GM23338 (cell line): ENCODE data around the gene LMNTD2. TPM values are rescaled to one million over a fixed set of nuclear protein-coding genes. Genes with fewer than 3 reads are reported as not detected.

Source experiments
- ATAC-seq: fragments of 200-7000 bp; cut with Tn5 transposase; 3 replicates; pipeline ENCODE4 v1.9.1; 2020
- DNase-seq: peaks from one replicate; pipeline ENCODE4 v3.0.0-alpha.2; 2015; ENCODE audit warnings: low spot score
- H2AFZ ChIP-seq: fragments of 200-600 bp; sonication (generic); 2 replicates; pipeline ENCODE4 v1.8.0; 2016; ENCODE audit warnings: antibody characterized with exemption, mild to moderate bottlenecking, moderate library complexity
- H3F3A ChIP-seq: fragments of 200-600 bp; sonication (generic); replicated peaks from 2 replicates; pipeline ENCODE4 v1.8.0; 2017; ENCODE audit warnings: antibody characterized with exemption, mixed run types, low read depth
- H3K27ac ChIP-seq: fragments of 200-600 bp; sonication (generic); 2 replicates; pipeline ENCODE4 v1.6.1; 2016; ENCODE audit warnings: low read depth
- H3K27me3 ChIP-seq: fragments of 200-600 bp; sonication (generic); 2 replicates; pipeline ENCODE4 v1.8.0; 2016; ENCODE audit warnings: mild to moderate bottlenecking, mixed run types, moderate library complexity; ENCODE audit not compliant: insufficient read depth
- H3K36me3 ChIP-seq: fragments of 200-600 bp; sonication (generic); 2 replicates; pipeline ENCODE4 v1.8.0; 2016; ENCODE audit warnings: mild to moderate bottlenecking; ENCODE audit not compliant: insufficient read depth
- H3K4me1 ChIP-seq: fragments of 200-600 bp; sonication (generic); 2 replicates; pipeline ENCODE4 v1.8.0; 2016; ENCODE audit warnings: mild to moderate bottlenecking, moderate library complexity; ENCODE audit not compliant: insufficient read depth
- H3K4me2 ChIP-seq: fragments of 200-600 bp; sonication (generic); 2 replicates; pipeline ENCODE4 v1.7.1; 2017; ENCODE audit warnings: mixed run types
- H3K4me3 ChIP-seq: fragments of 200-600 bp; sonication (generic); 2 replicates; pipeline ENCODE4 v1.6.1; 2016; ENCODE audit warnings: mixed run types
- H3K79me2 ChIP-seq: fragments of 200-600 bp; sonication (generic); replicated peaks from 2 replicates; pipeline ENCODE4 v1.8.0; 2017; ENCODE audit warnings: mild to moderate bottlenecking; ENCODE audit not compliant: insufficient read depth
- H3K9me2 ChIP-seq: fragments of 200-600 bp; sonication (generic); 2 replicates; pipeline ENCODE4 v1.8.0; 2017; ENCODE audit not compliant: insufficient read depth
- H4K20me1 ChIP-seq: fragments of 200-600 bp; sonication (generic); replicated peaks from 2 replicates; pipeline ENCODE4 v1.8.0; 2017; ENCODE audit warnings: mild to moderate bottlenecking; ENCODE audit not compliant: insufficient read depth
- H3K27ac Mint-ChIP-seq: 2 replicates; pipeline ENCODE4 v1.8.0; 2020; ENCODE audit warnings: inconsistent platforms, mild to moderate bottlenecking, moderate library complexity, mixed read lengths
- H3K27me3 Mint-ChIP-seq: 3 replicates; pipeline ENCODE4 v1.8.0; 2022; ENCODE audit warnings: low read depth, mild to moderate bottlenecking, moderate library complexity, mixed read lengths, inconsistent platforms; ENCODE audit not compliant: insufficient read depth, poor library complexity
- H3K36me3 Mint-ChIP-seq: 3 replicates; pipeline ENCODE4 v1.8.0; 2021; ENCODE audit warnings: low read depth, mild to moderate bottlenecking, inconsistent platforms, moderate library complexity, mixed read lengths
- H3K4me1 Mint-ChIP-seq: 3 replicates; pipeline ENCODE4 v1.8.0; 2020; ENCODE audit warnings: mild to moderate bottlenecking, inconsistent platforms, mixed read lengths
- H3K4me3 Mint-ChIP-seq: 3 replicates; pipeline ENCODE4 v1.8.0; 2021; ENCODE audit warnings: moderate library complexity, mild to moderate bottlenecking, inconsistent platforms, mixed read lengths
- H3K9me3 Mint-ChIP-seq: 3 replicates; pipeline ENCODE4 v1.8.0; 2020; ENCODE audit warnings: moderate library complexity, mild to moderate bottlenecking, inconsistent platforms, mixed read lengths
- CREB1 ChIP-seq: fragments of 250-450 bp; sonication (Bioruptor Pico); IDR thresholded peaks from 2 replicates; pipeline ENCODE4 v1.5.0; 2020; ENCODE audit warnings: low read depth, mild to moderate bottlenecking, moderate library complexity
- CTCF ChIP-seq, 2 experiments: fragments of 200-600 bp in 1 of 2; sonication (generic) in 1 of 2; conservative IDR thresholded peaks; 2 replicates each; pipeline versions ENCODE4 v1.5.1 to v1.6.1; 2016 to 2017; ENCODE audit warnings: antibody characterized with exemption in 2 of 2, low read depth in 2 of 2, mild to moderate bottlenecking in 2 of 2, moderate library complexity in 1 of 2
- EZH2 ChIP-seq: fragments of 200-600 bp; sonication (generic); IDR thresholded peaks from one replicate; pipeline ENCODE4 v1.8.0; 2017; ENCODE audit warnings: antibody characterized with exemption, mild to moderate bottlenecking, low read depth; ENCODE audit not compliant: unreplicated experiment
- EZH2phosphoT487 ChIP-seq: fragments of 200-600 bp; sonication (generic); IDR thresholded peaks from one replicate; pipeline ENCODE4 v1.8.1; 2018; ENCODE audit warnings: antibody characterized with exemption; ENCODE audit not compliant: unreplicated experiment
- JUNB ChIP-seq: IDR thresholded peaks from one replicate; pipeline ENCODE4 v1.6.1; 2016; ENCODE audit warnings: antibody characterized with exemption; ENCODE audit not compliant: unreplicated experiment
- NANOG ChIP-seq: IDR thresholded peaks from 2 replicates; pipeline ENCODE4 v1.6.1; 2016; ENCODE audit warnings: antibody characterized with exemption, borderline replicate concordance
- POLR2AphosphoS5 ChIP-seq: IDR thresholded peaks from 2 replicates; pipeline ENCODE4 v1.6.1; 2016; ENCODE audit warnings: antibody characterized with exemption, low read depth
- STAT1 ChIP-seq: IDR thresholded peaks from one replicate; pipeline ENCODE4 v1.6.1; 2016; ENCODE audit warnings: antibody characterized with exemption; ENCODE audit not compliant: unreplicated experiment
- ZNF114 ChIP-seq: fragments of 250-450 bp; sonication (Bioruptor Pico); IDR thresholded peaks from 2 replicates; pipeline ENCODE4 v1.5.0; 2020; ENCODE audit warnings: mild to moderate bottlenecking, moderate library complexity
- ZNF331 ChIP-seq: fragments of 250-450 bp; sonication (Bioruptor Pico); IDR thresholded peaks from 2 replicates; pipeline ENCODE4 v1.5.0; 2020; ENCODE audit warnings: low read depth, mild to moderate bottlenecking, moderate library complexity
- polyA plus RNA-seq: library from polyadenylated mRNA; unstranded; fragments of >200 nt; fragmentation: Nextera tagmentation; extraction: Ambion mirVana; gene quantifications from 2 replicates; pipeline ENCODE4 v1.2.1, GENCODE V29; 2016
- total RNA-seq: library from RNA; depleted of rRNA; stranded (reverse); fragments of >200 nt; shearing (Covaris generic); gene quantifications from 2 replicates; pipeline ENCODE4 v1.2.3, GENCODE V29; 2014
- TF ChIP-seq, protein P1 (sequence below): IDR thresholded peaks from 2 replicates; pipeline ENCODE4 v1.6.1; 2016; ENCODE audit warnings: antibody characterized with exemption
- TF ChIP-seq, protein P2 (sequence below): IDR thresholded peaks from one replicate; pipeline ENCODE4 v1.6.1; 2018; ENCODE audit warnings: antibody characterized with exemption; ENCODE audit not compliant: unreplicated experiment
- TF ChIP-seq, protein P3 (sequence below): fragments of 250-450 bp; sonication (Bioruptor Pico); IDR thresholded peaks from 2 replicates; pipeline ENCODE4 v1.5.0; 2020; ENCODE audit warnings: mild to moderate bottlenecking, moderate library complexity

The LMNTD2 gene
- total and polyA plus RNA-seq, 2 experiments from 2014 or later, result 1.3 to 2.1 TPM

GRCh38 chr11:559712-560304 is 730 bp downstream of the LMNTD2 start:
- Histone ChIP-seq H2AFZ (no peak overlapping the region; the same call in 1 of the 2 replicates), H3K27ac (no peak overlapping the region), H3K4me1 (peaks cover 10% of the 10 kb centered on the region), H3K36me3 (no peaks in the 10 kb centered on the region), H3F3A (peaks cover 5% of the 10 kb centered on the region; the same call in 1 of the 2 replicates), H3K4me3 (peak overlapping the region; percentile 64), H3K9me2 (no peaks in the 10 kb centered on the region), H3K4me2 (peak overlapping the region; percentile 91), H3K79me2 (0 out of 2 replicates have a peak, but pooled peaks cover 7% of the 10 kb centered on the region), H4K20me1 (peaks cover 12% of the 10 kb centered on the region), H3K27me3 (peaks cover 28% of the 10 kb centered on the region)
- Mint-ChIP-seq H3K4me3 (peak overlapping the region; percentile 86), H3K27ac (peak overlapping the region; percentile 59; the same call in 1 of the 2 replicates), H3K27me3 (peaks cover 32% of the 10 kb centered on the region), H3K36me3 (no peaks in the 10 kb centered on the region; the same call in 2 of the 3 replicates), H3K9me3 (peaks cover 2% of the 10 kb centered on the region; the same call in 1 of the 3 replicates), H3K4me1 (peaks cover 11% of the 10 kb centered on the region)
- TF ChIP-seq, protein P1, sequence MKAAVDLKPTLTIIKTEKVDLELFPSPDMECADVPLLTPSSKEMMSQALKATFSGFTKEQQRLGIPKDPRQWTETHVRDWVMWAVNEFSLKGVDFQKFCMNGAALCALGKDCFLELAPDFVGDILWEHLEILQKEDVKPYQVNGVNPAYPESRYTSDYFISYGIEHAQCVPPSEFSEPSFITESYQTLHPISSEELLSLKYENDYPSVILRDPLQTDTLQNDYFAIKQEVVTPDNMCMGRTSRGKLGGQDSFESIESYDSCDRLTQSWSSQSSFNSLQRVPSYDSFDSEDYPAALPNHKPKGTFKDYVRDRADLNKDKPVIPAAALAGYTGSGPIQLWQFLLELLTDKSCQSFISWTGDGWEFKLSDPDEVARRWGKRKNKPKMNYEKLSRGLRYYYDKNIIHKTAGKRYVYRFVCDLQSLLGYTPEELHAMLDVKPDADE, result no peak
- TF ChIP-seq, protein P2, sequence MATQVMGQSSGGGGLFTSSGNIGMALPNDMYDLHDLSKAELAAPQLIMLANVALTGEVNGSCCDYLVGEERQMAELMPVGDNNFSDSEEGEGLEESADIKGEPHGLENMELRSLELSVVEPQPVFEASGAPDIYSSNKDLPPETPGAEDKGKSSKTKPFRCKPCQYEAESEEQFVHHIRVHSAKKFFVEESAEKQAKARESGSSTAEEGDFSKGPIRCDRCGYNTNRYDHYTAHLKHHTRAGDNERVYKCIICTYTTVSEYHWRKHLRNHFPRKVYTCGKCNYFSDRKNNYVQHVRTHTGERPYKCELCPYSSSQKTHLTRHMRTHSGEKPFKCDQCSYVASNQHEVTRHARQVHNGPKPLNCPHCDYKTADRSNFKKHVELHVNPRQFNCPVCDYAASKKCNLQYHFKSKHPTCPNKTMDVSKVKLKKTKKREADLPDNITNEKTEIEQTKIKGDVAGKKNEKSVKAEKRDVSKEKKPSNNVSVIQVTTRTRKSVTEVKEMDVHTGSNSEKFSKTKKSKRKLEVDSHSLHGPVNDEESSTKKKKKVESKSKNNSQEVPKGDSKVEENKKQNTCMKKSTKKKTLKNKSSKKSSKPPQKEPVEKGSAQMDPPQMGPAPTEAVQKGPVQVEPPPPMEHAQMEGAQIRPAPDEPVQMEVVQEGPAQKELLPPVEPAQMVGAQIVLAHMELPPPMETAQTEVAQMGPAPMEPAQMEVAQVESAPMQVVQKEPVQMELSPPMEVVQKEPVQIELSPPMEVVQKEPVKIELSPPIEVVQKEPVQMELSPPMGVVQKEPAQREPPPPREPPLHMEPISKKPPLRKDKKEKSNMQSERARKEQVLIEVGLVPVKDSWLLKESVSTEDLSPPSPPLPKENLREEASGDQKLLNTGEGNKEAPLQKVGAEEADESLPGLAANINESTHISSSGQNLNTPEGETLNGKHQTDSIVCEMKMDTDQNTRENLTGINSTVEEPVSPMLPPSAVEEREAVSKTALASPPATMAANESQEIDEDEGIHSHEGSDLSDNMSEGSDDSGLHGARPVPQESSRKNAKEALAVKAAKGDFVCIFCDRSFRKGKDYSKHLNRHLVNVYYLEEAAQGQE, result no peak
- TF ChIP-seq EZH2 (no peak), ZNF331 (CRISPR knock-in tag) (no peak), CTCF (conservative IDR thresholded peaks at IDR 0.05; ENCODE audit: low read depth in 2 of 2) (no peak), JUNB (no peak), STAT1 (no peak), EZH2phosphoT487 (no peak), NANOG (no peak), POLR2AphosphoS5 (no peak), ZNF114 (no peak), CREB1 (CRISPR knock-in tag) (no peak)
- TF ChIP-seq, protein P3, sequence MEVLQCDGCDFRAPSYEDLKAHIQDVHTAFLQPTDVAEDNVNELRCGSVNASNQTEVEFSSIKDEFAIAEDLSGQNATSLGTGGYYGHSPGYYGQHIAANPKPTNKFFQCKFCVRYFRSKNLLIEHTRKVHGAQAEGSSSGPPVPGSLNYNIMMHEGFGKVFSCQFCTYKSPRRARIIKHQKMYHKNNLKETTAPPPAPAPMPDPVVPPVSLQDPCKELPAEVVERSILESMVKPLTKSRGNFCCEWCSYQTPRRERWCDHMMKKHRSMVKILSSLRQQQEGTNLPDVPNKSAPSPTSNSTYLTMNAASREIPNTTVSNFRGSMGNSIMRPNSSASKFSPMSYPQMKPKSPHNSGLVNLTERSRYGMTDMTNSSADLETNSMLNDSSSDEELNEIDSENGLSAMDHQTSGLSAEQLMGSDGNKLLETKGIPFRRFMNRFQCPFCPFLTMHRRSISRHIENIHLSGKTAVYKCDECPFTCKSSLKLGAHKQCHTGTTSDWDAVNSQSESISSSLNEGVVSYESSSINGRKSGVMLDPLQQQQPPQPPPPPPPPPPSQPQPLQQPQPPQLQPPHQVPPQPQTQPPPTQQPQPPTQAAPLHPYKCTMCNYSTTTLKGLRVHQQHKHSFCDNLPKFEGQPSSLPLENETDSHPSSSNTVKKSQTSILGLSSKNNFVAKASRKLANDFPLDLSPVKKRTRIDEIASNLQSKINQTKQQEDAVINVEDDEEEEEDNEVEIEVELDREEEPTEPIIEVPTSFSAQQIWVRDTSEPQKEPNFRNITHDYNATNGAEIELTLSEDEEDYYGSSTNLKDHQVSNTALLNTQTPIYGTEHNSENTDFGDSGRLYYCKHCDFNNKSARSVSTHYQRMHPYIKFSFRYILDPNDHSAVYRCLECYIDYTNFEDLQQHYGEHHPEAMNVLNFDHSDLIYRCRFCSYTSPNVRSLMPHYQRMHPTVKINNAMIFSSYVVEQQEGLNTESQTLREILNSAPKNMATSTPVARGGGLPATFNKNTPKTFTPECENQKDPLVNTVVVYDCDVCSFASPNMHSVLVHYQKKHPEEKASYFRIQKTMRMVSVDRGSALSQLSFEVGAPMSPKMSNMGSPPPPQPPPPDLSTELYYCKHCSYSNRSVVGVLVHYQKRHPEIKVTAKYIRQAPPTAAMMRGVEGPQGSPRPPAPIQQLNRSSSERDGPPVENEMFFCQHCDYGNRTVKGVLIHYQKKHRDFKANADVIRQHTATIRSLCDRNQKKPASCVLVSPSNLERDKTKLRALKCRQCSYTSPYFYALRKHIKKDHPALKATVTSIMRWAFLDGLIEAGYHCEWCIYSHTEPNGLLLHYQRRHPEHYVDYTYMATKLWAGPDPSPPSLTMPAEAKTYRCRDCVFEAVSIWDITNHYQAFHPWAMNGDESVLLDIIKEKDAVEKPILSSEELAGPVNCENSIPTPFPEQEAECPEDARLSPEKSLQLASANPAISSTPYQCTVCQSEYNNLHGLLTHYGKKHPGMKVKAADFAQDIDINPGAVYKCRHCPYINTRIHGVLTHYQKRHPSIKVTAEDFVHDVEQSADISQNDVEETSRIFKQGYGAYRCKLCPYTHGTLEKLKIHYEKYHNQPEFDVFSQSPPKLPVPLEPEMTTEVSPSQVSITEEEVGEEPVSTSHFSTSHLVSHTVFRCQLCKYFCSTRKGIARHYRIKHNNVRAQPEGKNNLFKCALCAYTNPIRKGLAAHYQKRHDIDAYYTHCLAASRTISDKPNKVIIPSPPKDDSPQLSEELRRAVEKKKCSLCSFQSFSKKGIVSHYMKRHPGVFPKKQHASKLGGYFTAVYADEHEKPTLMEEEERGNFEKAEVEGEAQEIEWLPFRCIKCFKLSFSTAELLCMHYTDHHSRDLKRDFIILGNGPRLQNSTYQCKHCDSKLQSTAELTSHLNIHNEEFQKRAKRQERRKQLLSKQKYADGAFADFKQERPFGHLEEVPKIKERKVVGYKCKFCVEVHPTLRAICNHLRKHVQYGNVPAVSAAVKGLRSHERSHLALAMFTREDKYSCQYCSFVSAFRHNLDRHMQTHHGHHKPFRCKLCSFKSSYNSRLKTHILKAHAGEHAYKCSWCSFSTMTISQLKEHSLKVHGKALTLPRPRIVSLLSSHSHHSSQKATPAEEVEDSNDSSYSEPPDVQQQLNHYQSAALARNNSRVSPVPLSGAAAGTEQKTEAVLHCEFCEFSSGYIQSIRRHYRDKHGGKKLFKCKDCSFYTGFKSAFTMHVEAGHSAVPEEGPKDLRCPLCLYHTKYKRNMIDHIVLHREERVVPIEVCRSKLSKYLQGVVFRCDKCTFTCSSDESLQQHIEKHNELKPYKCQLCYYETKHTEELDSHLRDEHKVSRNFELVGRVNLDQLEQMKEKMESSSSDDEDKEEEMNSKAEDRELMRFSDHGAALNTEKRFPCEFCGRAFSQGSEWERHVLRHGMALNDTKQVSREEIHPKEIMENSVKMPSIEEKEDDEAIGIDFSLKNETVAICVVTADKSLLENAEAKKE (CRISPR knock-in tag), result no peak
- DNase-seq (peak; percentile 73), ATAC-seq (peak; percentile 5)
